ELF-1 (cell line): ENCODE results near the gene SHMT2.
A peak's percentile ranks its signal among the peaks of the same experiment; 100 is the strongest.

Experiments
- DNase-seq: peaks from one replicate; pipeline ENCODE4 v3.0.0-alpha.2; 2016; ENCODE audit warnings: low read depth, low spot score

Gene SHMT2

DNA sequence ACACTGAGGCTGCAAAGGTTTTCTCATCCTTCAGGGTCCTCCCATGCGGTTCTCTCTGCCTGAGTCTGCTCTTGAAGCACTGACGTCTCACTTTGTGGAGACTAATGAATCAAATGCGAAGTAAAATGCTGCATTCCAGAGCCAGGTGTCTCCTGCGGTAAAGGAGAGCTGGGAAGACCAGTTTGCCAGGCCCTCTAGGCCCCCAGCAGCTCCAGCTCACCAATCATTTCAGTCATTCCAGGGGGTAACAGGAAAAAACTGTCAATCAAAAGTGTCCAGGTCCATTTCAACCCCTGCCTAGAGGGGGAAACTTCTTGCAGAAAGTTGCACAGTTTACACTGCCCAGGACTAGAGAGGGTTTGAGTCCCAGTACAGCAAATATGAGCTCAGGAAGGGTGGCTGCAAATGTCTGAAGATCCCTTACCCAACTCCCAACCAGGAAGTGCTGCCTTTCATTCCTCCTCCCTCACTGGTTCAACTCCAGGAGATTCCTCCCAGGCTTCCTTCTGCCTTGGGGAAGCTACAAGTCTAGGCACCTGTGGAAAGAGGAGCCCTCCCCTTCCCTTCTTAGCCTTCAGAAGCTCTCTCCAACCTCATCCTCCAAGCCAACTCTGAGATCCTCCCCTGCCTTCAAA, 15.6 kb upstream of the SHMT2 start:
- peak; percentile 52 for DNase-seq

DNA sequence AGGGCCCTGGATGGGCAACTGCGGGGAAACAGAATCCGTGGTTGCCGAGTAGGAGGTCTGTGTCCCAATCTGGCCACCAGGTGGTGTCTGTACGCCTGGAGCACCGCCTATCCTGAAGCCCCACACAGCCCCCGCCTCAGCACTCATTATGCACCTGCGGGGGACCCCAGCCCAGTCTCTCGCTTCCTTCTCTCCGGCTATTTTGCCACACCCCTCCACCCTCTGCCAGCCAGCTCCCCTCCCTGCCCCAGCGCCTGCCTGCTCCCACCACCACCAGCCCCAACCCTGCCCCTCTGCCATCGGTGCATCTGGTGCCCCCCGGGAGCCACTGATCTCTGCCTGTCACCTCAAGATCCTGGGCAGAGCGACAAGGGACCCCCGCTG, 15.1 kb upstream of the SHMT2 start:
- peak; percentile 87 for DNase-seq

- no peak for DNase-seq
These were observed 14.4 kb upstream of the SHMT2 start for GRCh38 chr12:57215065-57215464.

DNA sequence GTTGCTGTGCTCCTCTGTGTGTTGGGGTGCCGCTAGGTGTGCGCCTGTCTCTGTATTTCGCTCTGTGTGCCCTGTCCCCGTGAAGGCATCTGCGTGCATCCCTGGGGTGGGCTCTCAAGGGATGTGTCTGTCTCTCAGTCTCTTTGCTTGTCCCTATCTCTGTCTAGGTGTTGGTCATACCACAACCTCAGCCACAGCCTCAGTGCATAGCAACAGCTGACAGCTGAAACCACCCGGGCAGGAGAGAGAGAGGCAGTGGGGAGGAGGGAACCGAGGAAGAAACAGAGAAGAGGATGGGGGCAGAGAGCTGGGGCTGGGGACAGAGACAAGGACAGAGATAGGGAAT, 13.9 kb upstream of the SHMT2 start:
- no peak for DNase-seq

DNA sequence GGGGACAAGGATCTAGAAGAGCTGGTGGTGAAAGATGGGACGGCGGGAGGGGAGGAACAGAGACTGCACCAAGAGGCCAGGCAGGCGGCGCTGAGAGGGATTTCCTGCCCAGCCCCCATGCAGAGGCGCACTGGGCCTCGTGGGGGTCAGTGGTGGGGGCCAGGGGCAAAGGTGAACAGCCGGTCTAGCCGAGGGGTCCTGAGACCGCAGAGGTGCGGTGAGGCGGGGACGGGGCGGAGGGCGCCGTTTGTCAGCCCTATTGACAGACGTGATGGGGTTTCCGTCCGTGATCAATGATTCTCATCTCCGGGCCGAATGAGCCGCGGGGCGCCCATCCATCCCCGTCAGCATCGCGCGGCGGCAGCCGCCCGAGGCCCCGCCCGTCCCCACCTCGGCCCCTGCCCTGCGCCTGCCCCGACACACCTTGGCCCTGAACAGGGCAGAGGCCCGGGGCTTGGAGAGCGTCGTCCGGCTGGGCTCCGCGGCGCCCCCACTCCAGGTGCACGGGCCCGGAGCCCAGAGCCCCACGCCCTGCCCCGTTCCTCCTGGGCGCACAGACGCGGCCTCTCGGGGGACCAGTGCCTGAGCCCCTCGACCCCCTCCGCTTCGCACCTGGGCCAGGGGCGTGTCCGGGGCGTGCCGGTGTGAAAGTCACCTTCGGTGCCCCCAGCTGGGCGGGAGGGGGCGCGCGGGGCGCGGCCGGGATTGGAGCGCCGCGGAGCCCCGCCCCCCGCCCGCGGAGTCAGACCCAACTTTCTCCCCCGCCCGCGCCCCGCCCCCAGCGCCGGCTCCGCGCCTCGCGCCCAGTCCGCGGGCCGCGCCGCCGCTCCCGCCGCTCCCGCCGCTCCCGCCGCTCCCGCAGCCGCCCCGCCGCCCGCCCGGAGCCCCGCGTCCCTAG, 13.2 kb upstream of the SHMT2 start, which contains the start of gene NXPH4:
Gene NXPH4, plus strand, starts transcription at position 781 of the 898 bp plus-strand sequence. CDS start 176 bp downstream, outside the sequence.
- peak; percentile 51 for DNase-seq

GRCh38 chr12:57216921-57217879, 12.3 kb upstream of the SHMT2 start:
- peak; percentile 24 for DNase-seq

GRCh38 chr12:57218030-57218853, 11.3 kb upstream of the SHMT2 start:
- no peak for DNase-seq

DNA sequence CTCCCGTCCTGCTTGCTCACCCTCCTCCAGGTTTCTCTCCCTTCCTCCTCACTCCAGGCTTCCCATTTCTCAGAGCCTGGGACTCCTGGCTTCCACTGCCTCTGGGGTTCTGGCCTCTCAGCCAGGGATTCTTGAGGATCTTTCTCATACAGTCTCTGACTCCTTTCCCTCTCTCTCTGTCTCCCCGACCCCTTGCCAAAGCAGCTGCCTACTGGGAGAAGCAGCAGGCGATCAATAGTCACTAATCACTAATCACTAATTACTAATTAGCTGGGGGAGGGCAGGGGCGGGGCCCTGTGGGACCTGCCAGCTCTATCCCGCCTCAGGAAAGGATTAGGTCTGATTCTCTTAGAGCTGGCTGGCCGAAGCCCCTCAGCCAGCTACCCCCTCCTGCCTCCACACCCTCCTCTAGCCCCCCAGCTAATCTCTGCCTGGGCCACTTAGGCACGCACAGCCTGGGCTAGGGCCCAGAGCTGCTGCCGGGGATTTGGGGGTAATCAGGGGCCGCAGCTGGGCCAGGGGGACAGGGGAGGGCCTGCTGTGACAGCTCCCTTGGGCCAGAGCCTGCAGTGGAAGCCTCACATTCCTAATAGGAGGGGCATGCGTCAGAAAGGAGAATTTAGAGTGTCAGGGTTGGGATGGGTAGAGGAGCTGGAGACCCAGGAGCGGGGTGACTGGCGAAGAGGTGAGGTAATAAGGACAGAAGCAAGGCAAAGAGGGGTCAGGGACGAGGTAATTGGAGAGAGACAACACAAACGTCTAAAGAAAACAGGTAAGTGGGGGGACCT, 10.1 kb upstream of the SHMT2 start:
- DNase-seq, result peak; percentile 51

DNA sequence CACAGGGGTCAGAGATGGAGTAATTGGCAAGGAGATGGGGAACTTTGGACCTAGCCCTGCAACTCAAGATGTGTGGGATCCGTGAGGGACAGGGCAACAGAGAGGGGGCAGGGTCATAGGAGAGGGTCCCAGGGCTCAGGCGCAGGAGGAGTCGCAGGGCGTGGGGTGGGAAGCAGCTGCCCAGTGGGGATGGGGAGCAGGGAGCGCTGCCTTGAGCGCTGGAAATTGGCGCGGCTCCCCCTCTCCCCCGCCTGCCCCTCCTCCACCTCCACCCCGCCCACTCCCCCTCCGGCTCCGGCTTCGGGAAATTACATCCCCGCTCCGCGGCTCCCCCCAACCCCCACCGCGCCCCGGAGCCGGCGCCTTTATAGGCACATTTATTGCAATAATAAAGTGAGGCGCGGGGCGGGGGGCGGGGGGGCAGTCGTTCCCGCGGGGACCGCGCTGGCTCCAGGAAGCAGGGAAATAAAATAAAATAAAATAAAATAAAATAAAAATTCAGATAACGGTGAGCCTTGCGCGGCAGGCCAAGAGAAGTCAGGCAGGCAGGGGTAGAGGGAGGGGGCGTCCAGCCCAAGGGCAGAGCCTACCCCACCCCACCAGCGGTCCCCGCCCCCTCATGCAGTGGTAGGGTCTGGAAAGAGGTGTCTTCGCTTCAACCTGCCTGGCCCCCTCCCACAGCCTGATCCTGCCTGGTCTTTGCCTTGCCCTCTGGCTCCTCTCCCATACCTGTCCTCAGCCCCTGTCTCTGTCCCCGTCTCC, 9.3 kb upstream of the SHMT2 start:
- DNase-seq, result no peak

DNA sequence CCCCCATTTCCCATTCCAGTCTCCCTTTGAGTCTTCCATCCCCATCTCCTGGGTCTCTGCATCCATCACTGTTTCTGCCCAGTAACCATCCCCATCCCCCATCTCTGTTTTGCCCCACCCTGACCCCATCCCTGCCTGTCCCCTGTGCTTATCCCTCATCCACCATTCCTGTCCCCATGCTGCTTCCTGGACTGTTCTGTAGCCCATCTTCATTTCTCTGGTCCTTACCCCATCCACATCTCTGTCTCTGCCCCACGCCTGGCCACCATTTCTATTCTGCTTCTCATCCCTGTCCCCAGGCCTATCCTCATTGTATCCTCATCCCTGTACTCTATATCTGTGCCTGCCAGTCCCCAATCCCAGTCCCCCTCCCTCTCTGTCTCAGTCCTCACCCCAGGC, 8.7 kb upstream of the SHMT2 start:
- no peak for DNase-seq

- DNase-seq, result no peak
These were observed 8.2 kb upstream of the SHMT2 start for GRCh38 chr12:57221169-57221917.

DNA sequence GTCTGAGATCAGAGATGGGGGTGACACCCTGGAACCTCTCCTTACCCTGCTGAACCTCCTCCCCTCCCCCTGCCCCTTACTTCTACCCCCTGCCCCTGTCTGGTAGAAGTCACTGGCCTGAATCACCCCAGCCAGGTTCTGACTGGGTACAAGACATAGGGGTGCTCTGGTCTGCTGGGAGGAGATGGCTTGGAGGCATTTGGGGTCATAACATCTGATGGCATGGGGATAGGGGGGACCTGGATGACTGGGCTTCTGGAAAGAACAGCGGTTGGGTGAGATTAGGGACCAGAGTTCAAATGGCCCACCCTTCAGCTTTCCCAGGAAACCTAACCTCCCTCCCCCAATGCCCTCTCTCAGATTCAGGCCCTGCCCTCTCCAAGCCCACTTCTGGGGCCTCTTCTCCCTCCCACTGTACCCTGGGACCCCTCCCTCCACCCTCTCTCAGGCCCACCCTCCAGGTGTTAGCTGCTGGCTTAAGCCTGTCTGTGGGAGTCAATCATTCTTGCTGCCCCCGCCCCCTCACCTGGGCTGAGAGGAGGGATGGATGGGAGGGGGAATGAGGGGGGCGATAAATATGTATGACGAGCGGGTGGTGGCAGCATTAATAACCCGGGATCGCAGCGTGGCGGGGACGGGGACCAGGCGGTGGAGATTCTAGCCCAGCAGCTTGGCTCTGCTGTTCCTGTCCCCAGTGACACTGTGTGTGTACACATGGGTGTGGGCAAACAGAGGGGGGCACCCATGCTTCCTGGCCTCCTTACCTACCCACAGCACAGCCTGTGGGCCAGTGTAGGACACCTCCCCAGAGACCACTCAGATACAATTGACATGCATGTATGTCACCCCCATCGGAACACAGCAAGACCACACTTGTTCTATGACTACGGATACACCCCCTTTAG, 7.0 kb upstream of the SHMT2 start:
- DNase-seq, result no peak

GRCh38 chr12:57223191-57224165, 6.0 kb upstream of the SHMT2 start:
- DNase-seq, result no peak

GRCh38 chr12:57224278-57224972, 5.1 kb upstream of the SHMT2 start:
- no peak for DNase-seq

DNA sequence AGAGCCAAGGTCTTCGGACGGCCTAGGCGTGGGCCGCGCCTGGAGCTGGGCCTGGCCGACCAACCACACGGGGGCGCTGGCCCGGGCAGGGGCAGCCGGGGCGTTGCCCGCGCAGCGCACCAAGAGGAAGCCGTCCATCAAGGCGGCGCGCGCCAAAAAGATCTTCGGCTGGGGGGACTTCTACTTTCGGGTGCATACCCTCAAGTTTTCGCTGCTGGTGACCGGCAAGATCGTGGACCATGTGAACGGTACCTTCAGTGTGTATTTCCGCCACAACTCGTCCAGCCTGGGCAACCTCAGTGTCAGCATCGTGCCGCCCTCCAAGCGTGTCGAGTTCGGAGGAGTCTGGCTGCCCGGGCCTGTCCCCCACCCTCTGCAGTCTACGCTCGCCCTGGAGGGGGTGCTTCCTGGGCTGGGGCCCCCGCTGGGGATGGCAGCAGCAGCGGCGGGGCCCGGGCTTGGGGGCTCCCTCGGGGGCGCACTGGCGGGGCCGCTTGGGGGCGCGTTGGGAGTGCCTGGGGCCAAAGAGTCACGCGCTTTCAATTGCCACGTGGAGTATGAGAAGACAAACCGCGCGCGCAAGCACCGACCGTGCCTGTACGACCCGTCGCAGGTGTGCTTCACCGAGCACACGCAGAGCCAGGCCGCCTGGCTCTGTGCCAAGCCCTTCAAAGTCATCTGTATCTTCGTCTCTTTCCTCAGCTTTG, 4.4 kb upstream of the SHMT2 start:
- peak; percentile 88 for DNase-seq
